ENCODE measurements around the gene GSTO2.

DNA sequence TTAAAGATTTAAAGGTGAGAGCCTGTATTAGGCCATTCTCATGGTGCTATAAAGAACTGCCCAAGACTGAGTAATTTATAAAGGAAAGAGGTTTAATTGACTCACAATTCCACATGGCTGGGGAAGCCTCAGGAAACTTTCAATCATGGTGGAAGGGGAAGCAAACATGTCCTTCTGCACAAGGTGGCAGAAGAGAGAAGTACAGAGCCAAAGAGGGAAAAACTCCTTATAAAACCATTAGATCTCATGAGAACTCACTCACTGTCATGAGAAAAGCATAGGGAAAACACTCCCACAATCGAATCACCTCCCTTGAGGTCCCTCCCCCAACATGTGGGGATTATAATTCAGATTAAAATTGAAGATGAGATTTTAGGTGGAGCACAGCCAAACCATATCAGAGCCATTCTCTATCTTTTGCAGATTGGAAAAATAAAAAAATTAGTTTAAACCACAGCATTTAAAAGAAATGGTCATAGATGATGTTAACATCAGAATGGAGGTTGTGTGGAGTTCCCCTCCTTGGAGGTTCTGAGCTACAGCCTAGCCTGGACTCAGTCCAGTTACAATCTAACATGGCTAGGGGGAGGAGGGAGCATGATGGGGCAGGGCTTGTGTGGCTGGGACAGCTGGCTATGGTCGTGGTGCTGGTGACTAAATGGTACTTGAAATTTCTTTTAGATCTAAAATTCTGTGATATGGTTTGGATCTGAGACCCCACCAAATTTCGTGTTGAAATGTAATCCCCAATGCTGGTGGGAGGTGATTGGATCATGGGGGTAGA, 33.1 kb downstream of the GSTO2 start:
- TF ChIP-seq HDAC2 (CRISPR knock-in tag; IDR thresholded peaks at IDR 0.05) (no peak), REPIN1 (CRISPR knock-in tag; IDR thresholded peaks at IDR 0.05; ENCODE audit: borderline replicate concordance, low read depth) (no peak), BRCA1 (CRISPR knock-in tag; IDR thresholded peaks at IDR 0.05) (no peak), ZNF562 (CRISPR knock-in tag; IDR thresholded peaks at IDR 0.05; ENCODE audit: borderline replicate concordance) (no peak), NFE2L2 (IDR thresholded peaks at IDR 0.05; ENCODE audit: low read length) (no peak), EED (CRISPR knock-in tag; IDR thresholded peaks at IDR 0.05) (no peak), THRA (CRISPR knock-in tag; IDR thresholded peaks at IDR 0.05; ENCODE audit: borderline replicate concordance) (no peak), EZH2 (conservative IDR thresholded peaks at IDR 0.05; ENCODE audit: low read depth, low read length) (no peak)
- TF ChIP-seq, protein P1, sequence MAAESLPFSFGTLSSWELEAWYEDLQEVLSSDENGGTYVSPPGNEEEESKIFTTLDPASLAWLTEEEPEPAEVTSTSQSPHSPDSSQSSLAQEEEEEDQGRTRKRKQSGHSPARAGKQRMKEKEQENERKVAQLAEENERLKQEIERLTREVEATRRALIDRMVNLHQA (CRISPR knock-in tag; IDR thresholded peaks at IDR 0.05), result no peak

Measured in HepG2 (cell line).